HG03521 (cell line): ENCODE results near the gene BCL2L12.
A peak's percentile ranks its signal among the peaks of the same experiment; 100 is the strongest.

Source experiments
- ATAC-seq: cut with Tn5 transposase; IDR thresholded peaks from one replicate; pipeline ENCODE4 v1.9.1; 2021; ENCODE audit warnings: mild to moderate bottlenecking, moderate library complexity; ENCODE audit not compliant: unreplicated experiment

BCL2L12 gene

DNA sequence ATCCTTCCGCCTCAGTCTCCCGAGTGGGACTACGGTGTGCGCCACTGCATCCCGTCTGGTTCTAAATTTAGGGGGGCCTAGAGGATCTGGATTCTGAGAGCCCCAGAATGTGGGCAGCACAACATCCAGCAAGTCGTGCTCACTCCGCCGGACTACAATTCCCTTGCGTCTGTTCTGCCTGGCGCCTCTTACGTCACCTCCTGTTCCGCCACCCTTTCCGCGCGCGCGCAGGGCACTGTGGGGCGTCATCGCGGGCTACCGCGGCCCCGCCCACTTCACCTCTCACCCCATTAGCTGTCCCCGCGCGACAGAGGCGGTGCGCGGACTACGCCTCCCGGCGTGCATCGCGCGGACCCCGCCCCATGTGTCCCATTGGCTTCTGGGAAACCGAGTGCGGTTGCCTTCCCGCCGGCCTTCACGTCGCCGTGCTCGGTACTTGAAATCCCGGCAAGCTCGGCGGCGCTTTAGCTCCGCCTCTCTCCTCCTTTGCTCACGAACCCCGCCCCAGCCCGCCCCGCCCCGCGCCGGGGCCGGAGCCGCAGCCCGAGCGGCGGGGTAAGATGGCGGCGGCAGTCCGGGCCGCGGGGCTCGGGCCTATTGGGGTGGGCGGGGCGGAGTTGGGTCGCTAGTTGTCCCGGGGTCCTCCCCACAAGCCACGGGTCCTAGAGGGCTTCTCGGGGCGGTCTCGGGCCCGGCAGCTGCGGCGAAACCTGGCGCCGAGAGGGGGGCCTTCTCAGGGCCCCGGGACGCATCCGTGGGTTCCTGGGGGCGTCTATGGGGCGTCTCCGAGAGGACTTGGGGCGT is 23.8 kb upstream of the BCL2L12 start, which contains the start of gene SCAF1:
Gene SCAF1, plus strand, starts transcription at position 522 of the 804 bp plus-strand sequence. CDS start 2,818 bp downstream, outside the sequence.
- peak; percentile 61 for ATAC-seq

DNA sequence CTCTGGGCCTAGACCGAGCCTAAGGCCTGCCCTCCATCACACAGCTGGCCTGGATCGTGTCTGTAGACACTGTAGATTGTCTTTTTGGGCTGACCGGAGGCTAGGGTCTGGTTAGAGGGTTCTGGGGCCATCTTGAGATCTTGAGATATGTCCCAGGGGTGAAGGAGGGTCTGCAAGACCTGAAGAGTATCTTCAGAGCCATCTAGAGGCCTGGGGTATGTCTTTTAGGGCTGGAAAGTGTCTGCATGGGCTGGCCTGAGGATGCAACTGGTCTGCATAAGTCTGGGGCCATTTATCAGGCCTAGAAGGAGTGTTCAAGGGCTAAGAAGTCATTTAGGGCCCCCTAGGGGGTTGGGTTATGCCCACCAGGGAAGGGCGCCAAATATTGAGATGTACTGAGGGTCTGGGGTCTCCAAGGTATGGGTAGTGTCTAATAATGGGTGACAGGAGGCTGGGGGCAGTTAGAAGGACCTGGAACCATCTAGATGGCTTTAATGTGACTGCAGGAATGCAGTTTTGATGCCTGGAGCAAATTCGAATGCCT is 23.2 kb upstream of the BCL2L12 start:
- ATAC-seq: no peak

DNA sequence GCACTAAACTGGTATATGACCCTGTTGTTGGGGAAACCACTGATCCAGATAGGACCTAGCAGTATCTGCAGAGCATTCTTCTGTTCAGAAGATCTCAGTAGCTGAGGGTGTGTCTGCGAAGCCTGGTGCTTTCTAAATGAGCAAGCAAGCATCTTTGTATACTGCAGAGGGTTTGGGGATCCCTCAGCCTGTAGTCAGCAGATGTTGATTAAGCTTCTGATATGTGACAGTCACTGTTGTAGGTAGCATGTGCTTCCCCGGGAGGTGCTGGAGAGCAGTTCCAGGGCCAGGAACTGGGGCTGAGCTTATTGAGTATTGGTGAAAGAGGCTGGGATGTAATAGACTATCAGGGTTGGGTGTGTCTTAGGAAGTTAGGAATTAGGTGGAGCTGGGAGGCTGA is 22.3 kb upstream of the BCL2L12 start:
- no peak for ATAC-seq

- ATAC-seq: no peak
These were observed 20.1 kb upstream of the BCL2L12 start for GRCh38 chr19:49645592-49645991.

GRCh38 chr19:49645995-49646394 is 19.7 kb upstream of the BCL2L12 start:
- ATAC-seq: no peak

DNA sequence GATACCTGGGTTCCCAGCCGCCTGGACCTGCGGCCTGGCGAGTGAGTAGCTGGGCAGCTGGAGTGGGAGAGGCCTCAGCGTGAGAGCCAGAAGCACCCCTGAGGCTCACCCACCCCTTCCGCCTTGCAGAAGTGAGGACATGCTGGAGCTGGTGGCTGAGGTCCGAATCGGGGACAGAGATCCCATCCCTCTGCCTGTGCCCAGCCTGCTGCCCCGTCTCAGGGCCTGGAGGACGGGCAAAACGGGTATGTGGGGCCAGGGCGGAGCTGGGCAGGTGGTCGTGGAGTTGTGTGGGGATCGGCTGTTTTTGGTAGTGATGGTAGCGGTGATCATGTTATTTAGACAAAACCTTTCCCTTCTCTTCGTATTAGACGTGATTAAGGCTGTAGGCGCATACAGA is 19.1 kb upstream of the BCL2L12 start:
- ATAC-seq: no peak

DNA sequence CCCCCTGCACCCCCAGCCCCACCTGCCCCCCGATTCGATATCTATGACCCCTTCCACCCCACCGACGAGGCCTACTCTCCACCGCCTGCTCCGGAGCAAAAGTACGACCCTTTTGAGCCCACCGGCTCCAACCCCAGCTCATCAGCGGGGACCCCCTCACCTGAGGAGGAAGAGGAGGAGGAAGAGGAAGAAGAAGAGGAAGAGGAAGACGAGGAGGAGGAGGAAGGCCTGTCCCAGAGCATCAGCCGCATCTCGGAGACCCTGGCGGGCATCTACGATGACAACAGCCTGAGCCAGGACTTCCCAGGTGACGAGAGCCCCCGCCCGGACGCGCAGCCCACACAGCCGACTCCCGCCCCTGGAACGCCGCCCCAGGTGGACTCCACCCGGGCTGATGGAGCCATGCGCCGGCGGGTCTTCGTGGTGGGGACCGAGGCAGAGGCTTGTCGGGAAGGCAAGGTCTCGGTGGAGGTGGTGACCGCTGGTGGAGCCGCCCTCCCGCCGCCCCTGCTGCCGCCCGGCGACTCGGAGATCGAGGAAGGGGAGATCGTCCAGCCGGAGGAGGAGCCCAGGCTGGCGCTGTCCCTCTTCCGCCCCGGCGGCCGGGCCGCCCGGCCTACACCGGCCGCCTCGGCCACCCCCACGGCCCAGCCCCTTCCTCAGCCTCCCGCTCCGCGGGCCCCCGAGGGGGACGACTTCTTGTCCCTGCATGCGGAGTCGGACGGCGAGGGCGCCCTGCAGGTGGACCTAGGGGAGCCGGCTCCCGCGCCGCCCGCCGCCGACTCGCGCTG is 14.5 kb upstream of the BCL2L12 start:
- no peak for ATAC-seq

- ATAC-seq: no peak
These were observed 13.7 kb upstream of the BCL2L12 start for GRCh38 chr19:49651820-49652550.

DNA sequence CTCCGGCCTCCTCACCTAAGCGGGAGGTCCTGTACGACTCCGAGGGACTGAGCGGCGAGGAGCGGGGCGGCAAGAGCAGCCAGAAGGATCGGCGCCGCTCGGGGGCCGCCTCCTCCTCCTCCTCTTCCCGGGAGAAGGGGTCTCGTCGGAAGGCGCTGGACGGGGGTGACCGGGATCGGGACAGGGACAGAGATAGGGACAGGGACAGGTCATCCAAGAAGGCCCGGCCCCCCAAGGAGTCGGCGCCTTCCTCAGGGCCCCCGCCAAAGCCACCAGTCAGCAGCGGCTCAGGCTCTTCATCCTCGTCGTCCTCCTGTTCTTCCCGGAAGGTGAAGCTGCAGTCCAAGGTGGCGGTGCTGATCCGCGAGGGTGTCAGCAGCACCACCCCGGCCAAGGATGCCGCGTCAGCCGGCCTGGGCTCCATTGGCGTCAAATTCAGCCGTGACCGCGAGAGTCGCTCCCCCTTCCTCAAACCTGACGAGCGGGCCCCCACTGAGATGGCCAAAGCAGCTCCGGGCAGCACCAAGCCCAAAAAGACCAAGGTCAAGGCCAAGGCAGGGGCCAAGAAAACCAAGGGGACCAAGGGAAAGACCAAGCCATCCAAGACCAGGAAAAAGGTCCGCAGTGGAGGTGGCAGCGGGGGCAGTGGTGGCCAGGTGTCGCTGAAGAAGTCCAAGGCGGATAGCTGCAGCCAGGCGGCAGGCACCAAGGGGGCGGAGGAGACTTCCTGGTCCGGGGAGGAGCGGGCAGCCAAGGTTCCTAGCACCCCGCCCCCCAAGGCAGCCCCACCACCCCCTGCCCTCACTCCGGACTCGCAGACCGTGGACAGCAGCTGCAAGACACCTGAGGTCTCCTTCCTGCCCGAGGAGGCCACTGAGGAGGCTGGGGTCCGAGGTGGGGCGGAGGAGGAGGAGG is 12.9 kb upstream of the BCL2L12 start:
- no peak for ATAC-seq

DNA sequence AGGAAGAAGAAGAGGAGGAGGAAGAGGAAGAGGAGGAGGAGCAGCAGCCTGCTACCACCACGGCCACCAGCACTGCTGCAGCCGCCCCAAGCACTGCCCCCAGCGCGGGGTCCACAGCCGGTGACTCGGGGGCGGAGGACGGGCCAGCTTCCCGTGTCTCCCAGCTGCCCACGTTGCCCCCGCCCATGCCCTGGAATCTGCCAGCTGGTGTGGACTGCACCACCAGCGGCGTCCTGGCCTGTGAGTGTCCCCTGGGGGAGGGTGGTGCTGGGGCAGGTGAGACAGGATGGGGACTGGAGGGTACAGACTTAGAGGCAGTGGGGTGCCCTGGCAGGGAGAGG is 12.3 kb upstream of the BCL2L12 start:
- no peak for ATAC-seq

DNA sequence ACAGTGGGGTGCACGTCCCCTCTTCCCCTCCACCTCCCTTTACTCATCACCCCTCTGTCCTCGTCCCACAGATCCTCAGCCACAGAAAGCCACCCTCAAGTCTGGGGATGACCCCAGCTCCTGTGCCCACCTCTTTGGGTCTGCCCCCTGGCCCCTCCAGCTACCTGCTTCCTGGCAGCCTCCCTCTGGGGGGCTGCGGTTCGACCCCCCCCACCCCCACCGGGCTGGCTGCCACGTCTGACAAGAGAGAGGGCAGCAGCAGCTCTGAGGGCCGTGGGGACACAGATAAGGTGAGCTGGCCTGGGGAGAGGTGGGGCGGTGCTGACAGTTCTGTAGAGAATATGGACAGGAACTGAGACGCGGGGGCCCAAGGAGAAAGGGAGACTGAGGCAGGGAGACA is 11.2 kb upstream of the BCL2L12 start:
- no peak for ATAC-seq

DNA sequence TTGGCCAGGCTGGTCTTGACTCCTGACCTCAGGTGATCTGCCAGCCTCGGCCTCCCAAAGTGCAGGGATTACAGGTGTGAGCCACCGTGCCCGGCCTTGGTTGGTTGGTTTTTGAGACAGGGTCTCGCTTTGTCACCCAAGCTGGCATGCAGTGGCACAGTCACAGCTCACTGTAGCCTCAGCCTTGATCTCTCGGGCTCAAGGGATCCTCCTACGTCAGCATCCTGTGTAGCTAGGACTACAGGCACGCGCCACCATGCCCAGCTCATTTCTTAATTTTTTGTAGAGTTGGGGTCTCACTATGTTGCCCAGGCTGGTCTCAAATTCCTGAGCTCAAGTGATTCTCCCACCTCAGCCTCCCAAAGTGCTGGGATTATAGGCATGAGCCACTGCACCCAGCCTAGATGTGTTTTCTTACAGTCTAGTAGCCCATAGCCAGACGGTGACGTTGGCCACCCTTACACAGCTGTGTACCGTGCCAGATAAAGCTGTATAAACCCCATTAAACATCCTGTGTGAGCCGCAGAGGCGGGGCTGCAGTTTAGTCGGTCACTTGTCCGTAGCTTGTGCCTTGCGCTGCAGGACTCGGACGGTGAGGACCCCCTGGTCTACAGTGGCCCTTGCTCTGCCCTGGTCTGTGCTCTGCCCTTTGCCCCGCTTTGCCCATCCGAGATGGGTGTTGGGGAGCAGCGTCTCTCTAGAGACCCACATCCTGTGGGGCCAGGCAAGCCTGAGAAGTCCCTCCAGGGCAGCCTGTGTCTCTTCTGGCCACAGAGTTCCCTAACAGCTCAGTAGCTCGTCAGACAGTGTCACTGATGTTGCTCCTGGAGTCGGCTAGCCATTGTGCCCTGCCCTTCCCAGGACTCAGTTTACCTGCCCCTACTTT is 9.9 kb upstream of the BCL2L12 start:
- no peak for ATAC-seq

DNA sequence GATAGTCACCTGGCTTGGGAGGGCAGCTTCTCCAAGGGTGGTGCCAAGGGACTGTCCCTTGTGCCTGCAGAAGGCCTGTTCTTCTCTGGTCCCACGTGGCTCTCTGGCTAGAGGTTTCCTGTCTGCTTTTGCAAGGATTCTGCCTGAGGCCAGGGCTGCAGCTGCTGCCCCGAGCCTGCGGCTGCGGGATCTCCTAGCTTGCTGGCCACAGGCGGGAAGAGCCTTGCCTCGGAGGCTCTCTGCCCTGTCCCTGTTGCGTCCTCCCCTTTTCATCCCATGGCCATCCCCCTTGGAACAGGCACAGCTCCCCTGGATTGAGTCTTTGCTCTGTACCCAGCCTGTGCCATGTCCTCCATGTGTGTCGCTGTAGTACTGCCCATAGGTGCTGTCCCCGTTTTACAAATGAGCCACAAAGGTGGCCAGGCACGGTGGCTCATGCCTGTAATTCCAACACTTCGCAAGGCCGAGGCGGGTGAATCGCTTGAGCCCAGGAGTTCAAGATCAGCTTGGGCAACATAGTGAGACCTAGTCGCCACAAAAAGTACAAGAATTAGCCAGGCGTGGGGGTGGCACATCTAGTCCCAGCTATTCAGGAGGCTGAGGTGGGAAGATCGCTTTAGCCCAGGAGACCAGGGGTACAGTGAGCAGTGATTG is 9.2 kb upstream of the BCL2L12 start:
- no peak for ATAC-seq

DNA sequence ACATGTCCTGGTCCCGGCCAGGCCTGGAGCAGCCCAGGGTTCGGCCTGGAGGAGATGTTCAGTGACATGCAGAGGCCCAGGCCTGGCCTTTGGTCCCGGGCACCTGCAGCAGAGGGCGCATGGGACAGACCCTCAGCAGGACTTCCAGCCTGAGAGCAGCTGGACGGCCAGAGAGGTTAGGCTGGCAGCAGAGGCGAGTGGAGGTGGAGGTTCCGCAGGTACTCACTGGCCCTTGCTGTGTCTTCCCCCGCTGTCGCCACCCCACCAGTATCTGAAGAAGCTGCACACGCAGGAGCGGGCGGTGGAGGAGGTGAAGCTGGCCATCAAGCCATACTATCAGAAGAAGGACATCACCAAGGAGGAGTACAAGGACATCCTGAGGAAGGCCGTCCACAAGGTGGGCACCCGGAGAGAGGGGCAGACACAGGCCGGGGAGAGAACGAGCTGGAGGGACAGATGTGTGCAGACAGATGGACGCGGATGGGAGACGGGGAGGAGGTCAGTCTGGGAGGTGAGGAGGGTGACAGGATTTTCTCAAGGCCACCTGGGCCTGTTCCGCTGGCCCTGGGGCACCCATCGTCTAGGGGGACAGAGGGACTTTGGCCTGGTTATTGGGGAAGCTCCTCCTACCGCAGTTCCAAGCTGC is 8.1 kb upstream of the BCL2L12 start:
- ATAC-seq: no peak

DNA sequence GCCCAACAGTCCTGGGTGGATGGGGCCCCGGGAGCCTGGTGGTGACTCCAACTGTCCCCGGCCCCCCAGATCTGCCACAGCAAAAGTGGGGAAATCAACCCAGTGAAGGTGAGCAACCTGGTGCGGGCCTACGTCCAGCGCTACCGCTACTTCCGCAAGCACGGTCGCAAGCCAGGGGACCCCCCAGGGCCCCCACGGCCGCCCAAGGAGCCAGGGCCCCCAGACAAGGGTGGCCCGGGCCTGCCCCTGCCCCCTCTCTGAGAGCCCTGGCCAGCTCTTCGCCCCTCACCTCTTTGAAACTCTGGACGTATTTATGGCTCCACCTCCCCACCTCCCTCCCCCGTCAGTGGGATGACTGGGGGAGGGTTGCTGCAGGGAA is 7.6 kb upstream of the BCL2L12 start:
- no peak for ATAC-seq

GRCh38 chr19:49658566-49659442 is 6.9 kb upstream of the BCL2L12 start:
- ATAC-seq: no peak

GRCh38 chr19:49660338-49660961 is 5.3 kb upstream of the BCL2L12 start:
- no peak for ATAC-seq
